BLaER1 (cell line): Measurements from ENCODE around the gene INTS1.
A peak's percentile ranks its signal among the peaks of the same experiment; 100 is the strongest.

Source experiments
- H3K27ac ChIP-seq: shearing (Covaris generic); formaldehyde crosslinking; 2 replicates; pipeline ENCODE4 v1.8.1; 2022
- H3K27me3 ChIP-seq: shearing (Covaris generic); formaldehyde crosslinking; 2 replicates; pipeline ENCODE4 v1.8.1; 2022
- H3K36me3 ChIP-seq: shearing (Covaris generic); formaldehyde crosslinking; 2 replicates; pipeline ENCODE4 v1.8.1; 2022
- H3K4me1 ChIP-seq: shearing (Covaris generic); formaldehyde crosslinking; 2 replicates; pipeline ENCODE4 v1.8.1; 2022
- H3K4me2 ChIP-seq: shearing (Covaris generic); formaldehyde crosslinking; 2 replicates; pipeline ENCODE4 v1.8.1; 2022
- H3K4me3 ChIP-seq: shearing (Covaris generic); formaldehyde crosslinking; 2 replicates; pipeline ENCODE4 v1.8.1; 2022
- H3K9ac ChIP-seq: shearing (Covaris generic); formaldehyde crosslinking; 2 replicates; pipeline ENCODE4 v1.8.1; 2022
- H3K9me3 ChIP-seq: shearing (Covaris generic); formaldehyde crosslinking; 2 replicates; pipeline ENCODE4 v1.8.1; 2022
- H4K20me1 ChIP-seq: shearing (Covaris generic); formaldehyde crosslinking; 2 replicates; pipeline ENCODE4 v1.8.1; 2022
- Cebpa-rat ChIP-seq: shearing (Covaris generic); IDR thresholded peaks from 2 replicates; pipeline ENCODE4 v1.8.1; 2022

Gene INTS1

DNA sequence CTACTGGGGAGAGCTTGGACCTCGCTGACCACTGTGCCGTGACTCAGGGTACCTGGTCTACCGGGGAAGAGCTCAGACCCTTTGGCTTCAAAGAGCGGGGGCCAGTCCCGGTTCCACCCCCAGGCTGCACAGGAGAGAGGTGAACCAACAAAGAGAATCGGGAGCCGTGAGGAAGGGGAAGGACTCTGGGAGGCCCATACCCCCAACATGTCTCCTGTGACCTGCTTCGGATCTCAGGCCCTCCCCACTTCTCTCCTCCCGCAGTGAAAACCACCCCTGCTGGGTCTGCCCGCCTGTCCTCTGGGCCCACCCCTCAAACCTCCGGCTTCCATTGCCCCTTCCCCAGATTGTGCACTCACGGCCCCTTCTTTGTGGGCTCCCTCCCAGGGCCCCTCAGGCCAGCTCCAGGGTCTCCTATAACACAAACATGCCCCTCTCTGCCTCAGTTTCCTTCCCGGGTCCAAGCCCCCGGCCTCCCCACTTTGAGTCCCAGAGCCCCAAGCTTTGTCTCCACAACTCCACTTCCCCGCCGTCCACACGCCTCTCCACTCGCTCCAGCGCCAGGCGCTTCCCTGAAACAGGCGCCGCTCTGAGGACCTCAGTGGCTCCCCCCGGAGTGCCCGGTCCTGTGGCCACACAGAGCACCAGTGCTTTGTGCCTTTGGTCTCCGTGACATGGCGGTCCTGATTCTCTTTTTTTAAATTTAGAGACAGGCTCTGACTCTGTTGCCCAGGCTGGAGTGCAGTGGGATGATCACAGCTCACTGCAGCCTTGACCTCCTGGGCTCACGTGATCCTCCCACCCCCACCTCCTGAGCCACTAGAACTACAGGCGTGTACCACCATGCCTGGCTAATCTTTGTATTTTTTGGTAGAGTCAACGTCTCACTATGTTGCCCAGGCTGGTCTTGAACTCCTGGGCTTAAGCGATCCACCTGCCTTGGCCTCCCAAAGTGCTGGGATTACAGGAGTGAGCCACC, 7.5 kb upstream of the INTS1 start:
- peak overlapping the region; percentile 64 for H3K4me3 ChIP-seq
- peak overlapping the region; percentile 98 for H3K4me2 ChIP-seq
- H3K36me3 ChIP-seq, result no peaks in the 10 kb centered on the region
- TF ChIP-seq Cebpa-rat, result no peak
- H3K9ac ChIP-seq, result peak overlapping the region; percentile 100
- H3K27me3 ChIP-seq, result no peaks in the 10 kb centered on the region
- H3K9me3 ChIP-seq, result no peaks in the 10 kb centered on the region
- H3K27ac ChIP-seq, result peak overlapping the region; percentile 100
- H3K4me1 ChIP-seq, result peaks cover 92% of the 10 kb centered on the region
- no peaks in the 10 kb centered on the region for H4K20me1 ChIP-seq

DNA sequence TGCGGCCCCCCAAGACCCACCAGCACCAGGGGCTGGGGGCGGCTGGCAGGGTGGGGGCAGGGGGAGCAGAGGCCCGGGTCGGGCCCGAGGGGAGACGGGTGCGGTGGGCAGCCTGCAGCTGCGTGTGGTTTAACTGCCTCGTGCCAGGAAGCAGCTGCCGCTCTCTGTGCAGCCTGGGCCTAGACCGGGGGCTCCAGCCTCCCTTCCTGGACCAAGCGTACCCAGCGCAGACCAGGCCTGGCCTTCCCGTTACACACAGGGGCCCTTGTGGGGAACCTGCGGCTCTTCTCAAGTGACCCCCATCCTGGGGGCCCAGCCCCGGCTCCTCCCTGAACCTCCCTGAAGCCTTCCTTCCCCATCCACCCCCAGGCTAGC, 6.6 kb upstream of the INTS1 start:
- no peaks in the 10 kb centered on the region for H3K27me3 ChIP-seq
- peak overlapping the region; percentile 64 for H3K4me3 ChIP-seq
- H3K4me1 ChIP-seq, result peaks cover 87% of the 10 kb centered on the region
- peak overlapping the region; percentile 100 for H3K9ac ChIP-seq
- no peaks in the 10 kb centered on the region for H3K36me3 ChIP-seq
- H3K9me3 ChIP-seq, result no peaks in the 10 kb centered on the region
- peak overlapping the region; percentile 98 for H3K4me2 ChIP-seq
- no peak for TF ChIP-seq Cebpa-rat
- H3K27ac ChIP-seq, result peak overlapping the region; percentile 100
- no peaks in the 10 kb centered on the region for H4K20me1 ChIP-seq

DNA sequence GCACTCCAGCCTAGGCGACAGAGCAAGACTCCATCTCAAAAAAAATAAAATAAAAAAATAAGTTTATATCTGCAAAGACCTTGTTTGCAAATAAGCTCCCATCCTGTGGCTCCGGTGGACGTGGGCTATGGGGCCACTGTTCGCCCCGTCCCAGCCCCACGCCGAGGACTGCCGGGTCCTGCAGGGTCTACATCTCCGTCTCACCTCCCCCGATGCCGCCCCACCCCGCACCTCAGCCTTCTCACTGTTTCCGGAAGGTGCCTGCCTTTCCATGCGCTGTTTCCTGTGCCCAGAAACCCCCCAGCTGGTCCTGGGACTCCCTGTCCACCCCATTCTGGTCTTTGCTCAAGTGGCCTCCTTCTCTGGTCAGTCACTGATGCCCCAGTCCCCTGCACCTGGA, 5.0 kb upstream of the INTS1 start:
- no peak for TF ChIP-seq Cebpa-rat
- no peak overlapping the region for H3K4me3 ChIP-seq
- H3K9me3 ChIP-seq, result no peaks in the 10 kb centered on the region
- no peaks in the 10 kb centered on the region for H3K36me3 ChIP-seq
- peak overlapping the region; percentile 100; the same call in 1 of the 2 replicates for H3K9ac ChIP-seq
- no peaks in the 10 kb centered on the region for H3K27me3 ChIP-seq
- no peaks in the 10 kb centered on the region for H4K20me1 ChIP-seq
- peak overlapping the region; percentile 98 for H3K4me2 ChIP-seq
- H3K27ac ChIP-seq, result peak overlapping the region; percentile 100
- H3K4me1 ChIP-seq, result peaks cover 86% of the 10 kb centered on the region

DNA sequence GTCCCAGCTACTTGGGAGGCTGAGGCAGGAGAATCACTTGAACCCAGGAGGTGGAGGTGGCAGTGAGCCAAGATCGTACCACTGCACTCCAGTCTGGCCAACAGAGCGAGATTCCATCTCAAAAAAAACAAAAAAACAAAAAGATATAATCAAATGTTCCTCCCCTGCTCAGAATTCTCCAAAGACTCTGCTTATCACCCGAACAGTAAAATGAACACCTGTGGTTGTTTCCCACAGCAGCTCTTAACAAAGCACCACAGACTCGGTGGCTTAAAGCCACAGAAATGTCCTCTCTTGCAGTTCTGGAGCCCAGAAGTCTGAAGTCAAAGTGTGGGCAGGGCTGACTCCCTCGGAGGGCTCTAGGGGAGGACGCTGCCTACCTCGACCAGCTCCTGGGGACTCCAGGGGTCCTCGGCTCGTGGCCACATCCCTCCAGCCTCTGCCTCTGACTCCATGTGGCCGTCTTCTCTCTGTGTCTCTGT, 4.1 kb upstream of the INTS1 start:
- H3K9ac ChIP-seq, result peak overlapping the region; percentile 100
- H3K27me3 ChIP-seq, result no peaks in the 10 kb centered on the region
- peaks cover 9% of the 10 kb centered on the region for H4K20me1 ChIP-seq
- peaks cover 81% of the 10 kb centered on the region for H3K4me1 ChIP-seq
- H3K4me3 ChIP-seq, result peak overlapping the region; percentile 72
- TF ChIP-seq Cebpa-rat, result no peak
- peaks cover 7% of the 10 kb centered on the region for H3K36me3 ChIP-seq
- peak overlapping the region; percentile 100 for H3K27ac ChIP-seq
- H3K9me3 ChIP-seq, result no peaks in the 10 kb centered on the region
- peak overlapping the region; percentile 98 for H3K4me2 ChIP-seq

DNA sequence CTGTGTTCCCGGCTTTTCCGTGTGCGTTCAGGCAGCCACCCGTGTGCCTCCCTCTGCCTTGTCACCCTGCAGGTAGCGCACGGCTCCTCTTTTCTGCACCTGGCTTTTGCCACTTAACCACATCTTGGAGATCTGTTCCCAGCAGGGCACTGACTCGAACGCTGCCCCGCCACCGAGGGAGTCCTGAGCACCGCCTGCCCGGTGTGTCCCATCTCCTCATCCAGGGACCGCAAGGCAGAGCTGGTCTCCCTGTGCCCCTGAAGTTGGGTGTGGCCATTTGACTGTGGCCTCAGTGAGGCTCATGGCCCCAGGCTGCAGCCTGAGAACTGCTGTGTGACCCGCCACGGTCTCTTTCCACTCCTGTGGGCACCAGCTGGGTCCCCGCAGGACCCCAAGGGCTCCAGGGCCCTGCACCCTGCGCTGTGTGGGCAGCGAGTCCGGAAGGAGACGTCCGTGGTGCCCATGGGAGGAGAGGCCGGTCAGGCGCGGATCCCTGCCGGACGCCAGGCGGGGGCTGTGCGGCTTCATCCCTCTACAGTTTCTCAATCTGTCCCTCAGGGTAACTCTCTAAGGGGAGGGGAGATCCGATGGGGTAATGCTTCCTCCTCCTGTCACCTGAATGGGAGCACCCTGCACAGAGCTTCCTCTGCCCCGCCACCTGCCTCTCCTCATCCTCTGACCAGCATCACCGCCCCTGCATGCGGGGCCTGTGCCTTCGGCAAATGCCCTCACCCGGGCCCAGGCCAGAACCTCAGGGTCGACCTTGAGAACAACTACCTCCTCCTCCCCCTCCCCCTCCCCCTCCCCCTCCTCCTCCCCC, 1.8 kb upstream of the INTS1 start:
- H3K36me3 ChIP-seq, result peaks cover 31% of the 10 kb centered on the region
- H3K4me2 ChIP-seq, result peak overlapping the region; percentile 100
- peak overlapping the region; percentile 94 for H3K27ac ChIP-seq
- no peaks in the 10 kb centered on the region for H3K27me3 ChIP-seq
- no peak for TF ChIP-seq Cebpa-rat
- peaks cover 81% of the 10 kb centered on the region for H3K4me1 ChIP-seq
- peaks cover 32% of the 10 kb centered on the region for H4K20me1 ChIP-seq
- no peaks in the 10 kb centered on the region for H3K9me3 ChIP-seq
- H3K9ac ChIP-seq, result peak overlapping the region; percentile 90
- H3K4me3 ChIP-seq, result peak overlapping the region; percentile 95

DNA sequence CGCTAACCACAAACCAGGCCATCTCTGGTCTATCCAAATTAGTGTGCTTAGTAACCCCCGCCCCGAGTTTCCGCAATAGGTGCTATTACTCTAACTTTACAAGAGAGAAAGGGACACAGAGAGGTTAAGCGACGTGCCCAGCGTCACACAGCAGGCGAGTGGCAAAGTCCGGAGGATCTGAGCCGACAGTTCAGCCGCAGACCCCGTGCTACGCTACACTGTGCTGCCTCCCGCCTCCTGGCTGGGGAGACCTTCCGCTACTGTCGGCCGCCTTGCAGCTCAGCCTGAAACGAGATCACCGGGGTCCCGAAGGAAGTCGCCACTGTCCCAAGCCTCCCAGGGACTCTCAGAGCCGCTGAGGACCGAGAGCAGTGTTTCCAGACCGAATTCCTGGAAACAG, 799 bp downstream of the INTS1 start:
- no peak for TF ChIP-seq Cebpa-rat
- H4K20me1 ChIP-seq, result peaks cover 54% of the 10 kb centered on the region
- H3K27me3 ChIP-seq, result no peaks in the 10 kb centered on the region
- H3K27ac ChIP-seq, result peak overlapping the region; percentile 92
- no peaks in the 10 kb centered on the region for H3K9me3 ChIP-seq
- H3K4me1 ChIP-seq, result peaks cover 67% of the 10 kb centered on the region
- peak overlapping the region; percentile 90 for H3K9ac ChIP-seq
- H3K4me3 ChIP-seq, result peak overlapping the region; percentile 95
- peak overlapping the region; percentile 100 for H3K4me2 ChIP-seq
- H3K36me3 ChIP-seq, result peaks cover 56% of the 10 kb centered on the region

DNA sequence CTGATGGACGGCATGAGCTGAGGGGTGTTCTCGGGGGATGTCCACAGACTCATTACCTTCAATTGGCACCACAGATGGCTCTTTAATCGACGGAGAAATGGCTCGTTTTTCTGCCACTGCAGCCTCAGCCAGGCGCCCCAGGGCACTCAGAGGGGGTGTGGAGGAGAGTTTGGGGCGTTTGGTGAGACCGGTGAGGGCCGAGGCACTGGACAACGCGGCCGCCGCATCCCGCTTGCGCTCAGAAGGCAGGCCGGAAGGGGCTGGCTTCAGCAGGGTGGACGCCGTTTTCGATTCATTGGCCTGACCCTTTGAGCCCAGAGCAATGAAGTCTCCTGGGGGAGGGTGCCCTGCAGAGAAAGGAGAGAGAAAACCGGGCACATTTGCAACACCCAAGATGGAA, 1.3 kb downstream of the INTS1 start:
- Histone ChIP-seq H3K9ac (peak overlapping the region; percentile 90; the same call in 1 of the 2 replicates), H3K4me2 (peak overlapping the region; percentile 100), H3K4me3 (peak overlapping the region; percentile 95), H3K27ac (no peak overlapping the region), H3K36me3 (peaks cover 61% of the 10 kb centered on the region), H3K27me3 (no peaks in the 10 kb centered on the region), H4K20me1 (peaks cover 59% of the 10 kb centered on the region), H3K4me1 (peaks cover 61% of the 10 kb centered on the region), H3K9me3 (no peaks in the 10 kb centered on the region)
- TF ChIP-seq Cebpa-rat, result no peak

DNA sequence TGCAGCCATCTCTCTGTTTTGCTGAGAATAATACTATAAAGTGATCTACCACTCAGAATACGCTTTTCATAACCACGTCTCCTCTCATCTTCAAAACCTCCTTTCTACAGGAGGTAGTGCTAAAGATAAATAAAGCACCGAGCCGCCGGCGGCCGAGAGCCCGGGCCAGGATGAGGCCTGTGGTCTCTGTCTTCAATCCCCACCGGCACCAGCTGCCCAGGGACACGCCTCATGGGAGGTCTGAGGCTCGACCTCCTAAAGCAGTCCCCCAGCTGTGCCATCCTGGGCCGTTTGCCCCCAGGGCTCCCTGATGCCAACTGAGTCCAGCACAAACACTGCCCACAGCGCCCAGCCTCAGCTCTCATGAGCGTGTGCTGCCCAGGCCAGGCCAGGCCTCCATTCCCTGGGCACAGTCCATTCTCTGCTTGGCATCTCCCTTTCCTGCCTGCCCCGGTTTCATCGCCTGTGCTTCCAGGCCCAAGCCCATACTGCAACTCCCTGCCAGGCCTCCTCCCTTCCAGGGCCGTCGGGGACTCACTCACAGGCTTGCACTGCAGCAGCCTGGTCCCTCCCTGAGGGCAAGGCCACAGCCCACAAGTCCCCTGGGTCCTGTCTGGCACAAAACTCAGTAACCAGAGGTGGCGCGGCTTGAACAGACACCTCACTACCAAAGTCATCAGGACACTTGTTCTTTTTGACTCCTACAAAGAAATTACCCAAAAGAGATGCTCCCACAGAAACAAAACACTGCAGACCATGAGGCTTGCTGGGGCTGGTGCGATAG, 2.5 kb downstream of the INTS1 start:
- Histone ChIP-seq H3K27me3 (no peaks in the 10 kb centered on the region), H3K36me3 (peaks cover 73% of the 10 kb centered on the region), H3K4me2 (peak overlapping the region; percentile 100), H3K9me3 (no peaks in the 10 kb centered on the region), H3K27ac (peak overlapping the region; percentile 63), H3K4me1 (peaks cover 56% of the 10 kb centered on the region), H3K4me3 (peak overlapping the region; percentile 53), H3K9ac (peak overlapping the region; percentile 71), H4K20me1 (peaks cover 70% of the 10 kb centered on the region)
- no peak for TF ChIP-seq Cebpa-rat

DNA sequence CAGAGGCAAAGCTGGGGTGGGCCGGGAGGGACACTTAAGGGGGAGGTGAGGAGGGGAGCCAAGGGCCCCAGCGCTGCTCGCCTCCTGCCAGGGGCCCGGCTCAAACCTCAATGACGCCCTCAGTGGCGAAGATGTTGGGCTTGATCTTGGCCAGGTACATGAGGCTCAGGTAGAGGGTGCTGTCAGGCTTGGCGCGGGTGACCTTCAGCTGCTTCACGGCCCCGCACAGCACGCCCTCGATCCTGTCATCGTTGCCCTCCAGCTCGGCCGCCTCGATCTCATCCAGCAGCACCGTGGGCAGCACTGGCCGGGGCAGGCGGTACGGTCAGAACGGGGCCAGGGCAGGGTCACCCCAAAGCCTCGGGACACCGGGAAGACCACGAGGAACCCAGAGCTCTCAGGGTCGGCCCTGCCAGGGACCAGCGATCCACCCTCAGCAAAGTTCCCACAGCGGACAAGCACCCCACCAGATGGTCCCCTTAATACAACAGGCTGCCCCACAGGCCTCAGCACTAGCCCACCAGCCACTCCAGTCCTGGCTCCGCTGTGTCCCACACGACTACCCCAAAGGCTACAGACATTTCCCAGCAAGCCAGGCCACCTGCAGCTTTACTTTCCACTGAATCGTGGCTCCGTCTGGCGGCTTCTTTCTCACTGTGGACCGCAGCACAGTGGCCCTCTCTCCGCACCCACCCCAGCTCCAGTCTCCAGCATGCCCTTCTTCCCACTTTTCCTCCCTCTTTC, 4.0 kb downstream of the INTS1 start:
- H3K4me2 ChIP-seq, result peak overlapping the region; percentile 100; the same call in 1 of the 2 replicates
- no peak overlapping the region for H3K27ac ChIP-seq
- H3K4me3 ChIP-seq, result no peak overlapping the region
- H4K20me1 ChIP-seq, result peaks cover 85% of the 10 kb centered on the region
- no peak overlapping the region for H3K9ac ChIP-seq
- peaks cover 46% of the 10 kb centered on the region for H3K4me1 ChIP-seq
- no peak for TF ChIP-seq Cebpa-rat
- peaks cover 87% of the 10 kb centered on the region for H3K36me3 ChIP-seq
- H3K27me3 ChIP-seq, result no peaks in the 10 kb centered on the region
- no peaks in the 10 kb centered on the region for H3K9me3 ChIP-seq
